ENCODE data around the gene DAB2IP. TPM values are rescaled to one million over a fixed set of nuclear protein-coding genes. Genes with fewer than 3 reads are reported as not detected.

Gene DAB2IP
- total and polyA plus RNA-seq, 2 experiments from 2014 or later: 8.9 to 42.8 TPM

DNA sequence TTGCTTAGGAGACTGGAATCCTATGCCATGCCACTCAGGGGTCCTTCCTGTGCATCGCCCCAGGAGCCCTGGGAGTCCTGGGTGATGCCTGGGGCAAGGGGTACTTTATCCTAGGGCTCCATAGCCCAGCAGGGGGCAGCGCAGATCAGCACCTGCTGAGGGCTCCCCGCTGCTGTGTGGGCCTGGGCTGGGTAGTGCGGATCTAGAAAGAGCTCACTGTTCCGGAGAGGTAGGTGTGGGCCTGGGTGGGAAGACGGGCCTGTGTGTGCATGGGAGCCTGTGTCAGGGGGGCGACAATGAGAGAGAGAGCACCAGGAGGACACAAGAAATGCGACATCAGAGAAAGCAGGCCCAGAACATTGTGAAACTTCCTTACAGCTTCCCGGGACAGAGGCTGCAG is 11.4 kb upstream of the DAB2IP start:
- no peak overlapping the region for H3K4me2 ChIP-seq
- Mint-ChIP-seq H3K27ac (no peak overlapping the region), H3K4me3 (no peak overlapping the region), H3K27me3 (ENCODE audit: insufficient read depth, low read depth, poor library complexity) (peaks cover 7% of the 10 kb centered on the region), H3K36me3 (ENCODE audit: low read depth) (no peaks in the 10 kb centered on the region), H3K4me1 (peaks cover 40% of the 10 kb centered on the region), H3K9me3 (no peaks in the 10 kb centered on the region)
- H3K36me3 ChIP-seq (ENCODE audit: insufficient read depth): no peaks in the 10 kb centered on the region; the same call in 1 of the 2 replicates
- peaks cover 10% of the 10 kb centered on the region; the same call in 1 of the 2 replicates for H3K4me1 ChIP-seq (ENCODE audit: insufficient read depth)
- H2AFZ ChIP-seq: no peak overlapping the region
- no peaks in the 10 kb centered on the region for H3K79me2 ChIP-seq (replicated peaks; ENCODE audit: insufficient read depth)
- no peaks in the 10 kb centered on the region; the same call in none of the 2 replicates for H4K20me1 ChIP-seq (replicated peaks; ENCODE audit: insufficient read depth)
- ATAC-seq: peak; percentile 86
- H3F3A ChIP-seq (replicated peaks; ENCODE audit: low read depth): no peaks in the 10 kb centered on the region
- H3K4me3 ChIP-seq: no peak overlapping the region
- no peaks in the 10 kb centered on the region for H3K27me3 ChIP-seq (ENCODE audit: insufficient read depth)
- peak; percentile 81 for DNase-seq (ENCODE audit: low spot score)
- no peak overlapping the region for H3K27ac ChIP-seq (ENCODE audit: low read depth)
- no peaks in the 10 kb centered on the region for H3K9me2 ChIP-seq (ENCODE audit: insufficient read depth)
- TF ChIP-seq, protein P1, sequence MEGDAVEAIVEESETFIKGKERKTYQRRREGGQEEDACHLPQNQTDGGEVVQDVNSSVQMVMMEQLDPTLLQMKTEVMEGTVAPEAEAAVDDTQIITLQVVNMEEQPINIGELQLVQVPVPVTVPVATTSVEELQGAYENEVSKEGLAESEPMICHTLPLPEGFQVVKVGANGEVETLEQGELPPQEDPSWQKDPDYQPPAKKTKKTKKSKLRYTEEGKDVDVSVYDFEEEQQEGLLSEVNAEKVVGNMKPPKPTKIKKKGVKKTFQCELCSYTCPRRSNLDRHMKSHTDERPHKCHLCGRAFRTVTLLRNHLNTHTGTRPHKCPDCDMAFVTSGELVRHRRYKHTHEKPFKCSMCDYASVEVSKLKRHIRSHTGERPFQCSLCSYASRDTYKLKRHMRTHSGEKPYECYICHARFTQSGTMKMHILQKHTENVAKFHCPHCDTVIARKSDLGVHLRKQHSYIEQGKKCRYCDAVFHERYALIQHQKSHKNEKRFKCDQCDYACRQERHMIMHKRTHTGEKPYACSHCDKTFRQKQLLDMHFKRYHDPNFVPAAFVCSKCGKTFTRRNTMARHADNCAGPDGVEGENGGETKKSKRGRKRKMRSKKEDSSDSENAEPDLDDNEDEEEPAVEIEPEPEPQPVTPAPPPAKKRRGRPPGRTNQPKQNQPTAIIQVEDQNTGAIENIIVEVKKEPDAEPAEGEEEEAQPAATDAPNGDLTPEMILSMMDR (conservative IDR thresholded peaks at IDR 0.05; ENCODE audit: low read depth in 2 of 2): peak; percentile 65 to 85
- no peak for TF ChIP-seq JUNB (IDR thresholded peaks at IDR 0.05; ENCODE audit: unreplicated experiment)

DNA sequence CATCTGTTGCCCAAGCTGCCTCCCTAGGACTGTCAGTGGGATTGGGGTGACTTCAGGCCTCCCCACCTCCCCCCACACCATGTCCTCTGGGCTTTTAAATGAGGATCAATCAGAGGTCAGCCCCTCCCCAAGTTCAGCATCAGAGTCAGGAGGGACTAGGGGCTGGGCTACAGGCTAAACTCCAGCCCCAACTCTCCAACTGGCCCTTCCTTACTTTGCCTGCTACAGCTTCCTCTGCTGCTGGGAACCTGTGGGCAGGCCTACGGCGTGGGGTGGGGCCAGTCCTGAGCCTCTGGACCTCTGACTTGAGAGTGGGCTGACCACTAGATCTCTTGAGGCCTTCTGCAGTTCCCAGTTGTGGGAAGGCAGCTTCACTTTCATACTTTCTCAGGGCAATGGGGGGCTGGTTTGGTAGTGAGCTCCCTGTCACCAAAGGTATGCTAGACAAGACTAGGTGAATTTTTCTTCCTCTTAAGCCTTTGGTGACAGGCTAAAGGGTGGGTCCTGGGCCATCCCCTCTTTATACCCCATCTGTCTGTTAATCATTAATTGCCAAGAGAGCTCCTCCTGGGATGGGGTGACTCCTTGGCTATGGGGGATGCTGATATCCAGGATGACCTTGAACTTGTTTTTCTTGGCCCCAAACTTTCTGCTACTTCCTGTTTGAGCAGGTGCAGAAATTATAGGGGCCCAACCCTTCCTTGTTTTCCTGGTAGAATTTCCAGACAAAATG is 10.8 kb upstream of the DAB2IP start:
- H3K4me2 ChIP-seq: no peak overlapping the region
- no peaks in the 10 kb centered on the region for H3F3A ChIP-seq (replicated peaks; ENCODE audit: low read depth)
- H3K36me3 Mint-ChIP-seq (ENCODE audit: low read depth): no peaks in the 10 kb centered on the region
- H4K20me1 ChIP-seq (replicated peaks; ENCODE audit: insufficient read depth): no peaks in the 10 kb centered on the region; the same call in none of the 2 replicates
- H3K79me2 ChIP-seq (replicated peaks; ENCODE audit: insufficient read depth): no peaks in the 10 kb centered on the region
- H3K36me3 ChIP-seq (ENCODE audit: insufficient read depth): no peaks in the 10 kb centered on the region
- peaks cover 4% of the 10 kb centered on the region for H3K27me3 Mint-ChIP-seq (ENCODE audit: insufficient read depth, low read depth, poor library complexity)
- no peaks in the 10 kb centered on the region for H3K9me3 Mint-ChIP-seq
- H3K4me1 ChIP-seq (ENCODE audit: insufficient read depth): peaks cover 10% of the 10 kb centered on the region; the same call in 1 of the 2 replicates
- H3K27ac Mint-ChIP-seq: no peak overlapping the region
- no peaks in the 10 kb centered on the region for H3K9me2 ChIP-seq (ENCODE audit: insufficient read depth)
- DNase-seq (ENCODE audit: low spot score) (no peak), ATAC-seq (peak; percentile 7; the same call in 1 of the 3 replicates)
- no peak overlapping the region for H3K27ac ChIP-seq (ENCODE audit: low read depth)
- H2AFZ ChIP-seq: no peak overlapping the region
- H3K4me3 Mint-ChIP-seq: no peak overlapping the region
- H3K4me1 Mint-ChIP-seq: peaks cover 39% of the 10 kb centered on the region
- no peaks in the 10 kb centered on the region for H3K27me3 ChIP-seq (ENCODE audit: insufficient read depth)
- TF ChIP-seq, protein P2, sequence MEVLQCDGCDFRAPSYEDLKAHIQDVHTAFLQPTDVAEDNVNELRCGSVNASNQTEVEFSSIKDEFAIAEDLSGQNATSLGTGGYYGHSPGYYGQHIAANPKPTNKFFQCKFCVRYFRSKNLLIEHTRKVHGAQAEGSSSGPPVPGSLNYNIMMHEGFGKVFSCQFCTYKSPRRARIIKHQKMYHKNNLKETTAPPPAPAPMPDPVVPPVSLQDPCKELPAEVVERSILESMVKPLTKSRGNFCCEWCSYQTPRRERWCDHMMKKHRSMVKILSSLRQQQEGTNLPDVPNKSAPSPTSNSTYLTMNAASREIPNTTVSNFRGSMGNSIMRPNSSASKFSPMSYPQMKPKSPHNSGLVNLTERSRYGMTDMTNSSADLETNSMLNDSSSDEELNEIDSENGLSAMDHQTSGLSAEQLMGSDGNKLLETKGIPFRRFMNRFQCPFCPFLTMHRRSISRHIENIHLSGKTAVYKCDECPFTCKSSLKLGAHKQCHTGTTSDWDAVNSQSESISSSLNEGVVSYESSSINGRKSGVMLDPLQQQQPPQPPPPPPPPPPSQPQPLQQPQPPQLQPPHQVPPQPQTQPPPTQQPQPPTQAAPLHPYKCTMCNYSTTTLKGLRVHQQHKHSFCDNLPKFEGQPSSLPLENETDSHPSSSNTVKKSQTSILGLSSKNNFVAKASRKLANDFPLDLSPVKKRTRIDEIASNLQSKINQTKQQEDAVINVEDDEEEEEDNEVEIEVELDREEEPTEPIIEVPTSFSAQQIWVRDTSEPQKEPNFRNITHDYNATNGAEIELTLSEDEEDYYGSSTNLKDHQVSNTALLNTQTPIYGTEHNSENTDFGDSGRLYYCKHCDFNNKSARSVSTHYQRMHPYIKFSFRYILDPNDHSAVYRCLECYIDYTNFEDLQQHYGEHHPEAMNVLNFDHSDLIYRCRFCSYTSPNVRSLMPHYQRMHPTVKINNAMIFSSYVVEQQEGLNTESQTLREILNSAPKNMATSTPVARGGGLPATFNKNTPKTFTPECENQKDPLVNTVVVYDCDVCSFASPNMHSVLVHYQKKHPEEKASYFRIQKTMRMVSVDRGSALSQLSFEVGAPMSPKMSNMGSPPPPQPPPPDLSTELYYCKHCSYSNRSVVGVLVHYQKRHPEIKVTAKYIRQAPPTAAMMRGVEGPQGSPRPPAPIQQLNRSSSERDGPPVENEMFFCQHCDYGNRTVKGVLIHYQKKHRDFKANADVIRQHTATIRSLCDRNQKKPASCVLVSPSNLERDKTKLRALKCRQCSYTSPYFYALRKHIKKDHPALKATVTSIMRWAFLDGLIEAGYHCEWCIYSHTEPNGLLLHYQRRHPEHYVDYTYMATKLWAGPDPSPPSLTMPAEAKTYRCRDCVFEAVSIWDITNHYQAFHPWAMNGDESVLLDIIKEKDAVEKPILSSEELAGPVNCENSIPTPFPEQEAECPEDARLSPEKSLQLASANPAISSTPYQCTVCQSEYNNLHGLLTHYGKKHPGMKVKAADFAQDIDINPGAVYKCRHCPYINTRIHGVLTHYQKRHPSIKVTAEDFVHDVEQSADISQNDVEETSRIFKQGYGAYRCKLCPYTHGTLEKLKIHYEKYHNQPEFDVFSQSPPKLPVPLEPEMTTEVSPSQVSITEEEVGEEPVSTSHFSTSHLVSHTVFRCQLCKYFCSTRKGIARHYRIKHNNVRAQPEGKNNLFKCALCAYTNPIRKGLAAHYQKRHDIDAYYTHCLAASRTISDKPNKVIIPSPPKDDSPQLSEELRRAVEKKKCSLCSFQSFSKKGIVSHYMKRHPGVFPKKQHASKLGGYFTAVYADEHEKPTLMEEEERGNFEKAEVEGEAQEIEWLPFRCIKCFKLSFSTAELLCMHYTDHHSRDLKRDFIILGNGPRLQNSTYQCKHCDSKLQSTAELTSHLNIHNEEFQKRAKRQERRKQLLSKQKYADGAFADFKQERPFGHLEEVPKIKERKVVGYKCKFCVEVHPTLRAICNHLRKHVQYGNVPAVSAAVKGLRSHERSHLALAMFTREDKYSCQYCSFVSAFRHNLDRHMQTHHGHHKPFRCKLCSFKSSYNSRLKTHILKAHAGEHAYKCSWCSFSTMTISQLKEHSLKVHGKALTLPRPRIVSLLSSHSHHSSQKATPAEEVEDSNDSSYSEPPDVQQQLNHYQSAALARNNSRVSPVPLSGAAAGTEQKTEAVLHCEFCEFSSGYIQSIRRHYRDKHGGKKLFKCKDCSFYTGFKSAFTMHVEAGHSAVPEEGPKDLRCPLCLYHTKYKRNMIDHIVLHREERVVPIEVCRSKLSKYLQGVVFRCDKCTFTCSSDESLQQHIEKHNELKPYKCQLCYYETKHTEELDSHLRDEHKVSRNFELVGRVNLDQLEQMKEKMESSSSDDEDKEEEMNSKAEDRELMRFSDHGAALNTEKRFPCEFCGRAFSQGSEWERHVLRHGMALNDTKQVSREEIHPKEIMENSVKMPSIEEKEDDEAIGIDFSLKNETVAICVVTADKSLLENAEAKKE (CRISPR knock-in tag; IDR thresholded peaks at IDR 0.05): no peak
- no peak for TF ChIP-seq ZNF114 (CRISPR knock-in tag; IDR thresholded peaks at IDR 0.05)
- TF ChIP-seq JUNB (IDR thresholded peaks at IDR 0.05; ENCODE audit: unreplicated experiment): no peak
- TF ChIP-seq CREB1 (CRISPR knock-in tag; IDR thresholded peaks at IDR 0.05; ENCODE audit: low read depth): no peak
- TF ChIP-seq EZH2phosphoT487 (IDR thresholded peaks at IDR 0.05; ENCODE audit: unreplicated experiment): no peak
- no peak for TF ChIP-seq EZH2 (IDR thresholded peaks at IDR 0.05; ENCODE audit: low read depth, unreplicated experiment)
- no peak for TF ChIP-seq POLR2AphosphoS5 (IDR thresholded peaks at IDR 0.05; ENCODE audit: low read depth)
- TF ChIP-seq, protein P3, sequence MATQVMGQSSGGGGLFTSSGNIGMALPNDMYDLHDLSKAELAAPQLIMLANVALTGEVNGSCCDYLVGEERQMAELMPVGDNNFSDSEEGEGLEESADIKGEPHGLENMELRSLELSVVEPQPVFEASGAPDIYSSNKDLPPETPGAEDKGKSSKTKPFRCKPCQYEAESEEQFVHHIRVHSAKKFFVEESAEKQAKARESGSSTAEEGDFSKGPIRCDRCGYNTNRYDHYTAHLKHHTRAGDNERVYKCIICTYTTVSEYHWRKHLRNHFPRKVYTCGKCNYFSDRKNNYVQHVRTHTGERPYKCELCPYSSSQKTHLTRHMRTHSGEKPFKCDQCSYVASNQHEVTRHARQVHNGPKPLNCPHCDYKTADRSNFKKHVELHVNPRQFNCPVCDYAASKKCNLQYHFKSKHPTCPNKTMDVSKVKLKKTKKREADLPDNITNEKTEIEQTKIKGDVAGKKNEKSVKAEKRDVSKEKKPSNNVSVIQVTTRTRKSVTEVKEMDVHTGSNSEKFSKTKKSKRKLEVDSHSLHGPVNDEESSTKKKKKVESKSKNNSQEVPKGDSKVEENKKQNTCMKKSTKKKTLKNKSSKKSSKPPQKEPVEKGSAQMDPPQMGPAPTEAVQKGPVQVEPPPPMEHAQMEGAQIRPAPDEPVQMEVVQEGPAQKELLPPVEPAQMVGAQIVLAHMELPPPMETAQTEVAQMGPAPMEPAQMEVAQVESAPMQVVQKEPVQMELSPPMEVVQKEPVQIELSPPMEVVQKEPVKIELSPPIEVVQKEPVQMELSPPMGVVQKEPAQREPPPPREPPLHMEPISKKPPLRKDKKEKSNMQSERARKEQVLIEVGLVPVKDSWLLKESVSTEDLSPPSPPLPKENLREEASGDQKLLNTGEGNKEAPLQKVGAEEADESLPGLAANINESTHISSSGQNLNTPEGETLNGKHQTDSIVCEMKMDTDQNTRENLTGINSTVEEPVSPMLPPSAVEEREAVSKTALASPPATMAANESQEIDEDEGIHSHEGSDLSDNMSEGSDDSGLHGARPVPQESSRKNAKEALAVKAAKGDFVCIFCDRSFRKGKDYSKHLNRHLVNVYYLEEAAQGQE (IDR thresholded peaks at IDR 0.05; ENCODE audit: unreplicated experiment): no peak
- H3K4me3 ChIP-seq: no peak overlapping the region

Measured in GM23338 (cell line).